Islet of Langerhans (tissue), 1 donor: ENCODE results near the gene CENPX.

ENCODE experiments used
- FAIRE-seq: peaks from one replicate; lab custom pipeline; 2011; peaks lifted over from hg19 to GRCh38; lab: Jason Lieb, UNC

CENPX gene

GRCh38 chr17:82022310-82022980, at the start of gene CENPX:
CENPX (minus strand) TSS chr17:82022878; CDS start chr17:82022861, 17 bp downstream.
- no peak for FAIRE-seq

GRCh38 chr17:82070611-82071010, 47.9 kb upstream of the CENPX start:
- no peak for FAIRE-seq

GRCh38 chr17:82065638-82066303, 43.1 kb upstream of the CENPX start, which contains the start of gene DUS1L:
DUS1L (minus strand) TSS chr17:82065804; CDS start chr17:82065059, 745 bp downstream.
- FAIRE-seq, result no peak

- FAIRE-seq, result no peak
Measured at GRCh38 chr17:82065193-82065637, 42.5 kb upstream of the CENPX start.

GRCh38 chr17:82064433-82065192, 41.9 kb upstream of the CENPX start:
- no peak for FAIRE-seq

- FAIRE-seq, result no peak
Measured at GRCh38 chr17:82063424-82064415, 41.0 kb upstream of the CENPX start.

GRCh38 chr17:82062984-82063368, 40.3 kb upstream of the CENPX start:
- no peak for FAIRE-seq

- FAIRE-seq, result no peak
Measured at GRCh38 chr17:82062076-82062983, 39.7 kb upstream of the CENPX start.

GRCh38 chr17:82061047-82061925, 38.6 kb upstream of the CENPX start:
- no peak for FAIRE-seq

- FAIRE-seq, result no peak
Measured at GRCh38 chr17:82060614-82061013, 37.9 kb upstream of the CENPX start.

- FAIRE-seq, result no peak
Measured at GRCh38 chr17:82060001-82060380, 37.3 kb upstream of the CENPX start.

- no peak for FAIRE-seq
Measured at GRCh38 chr17:82059272-82060000, 36.8 kb upstream of the CENPX start.

- no peak for FAIRE-seq
Measured at GRCh38 chr17:82058855-82059249, 36.2 kb upstream of the CENPX start.

- FAIRE-seq, result no peak
Measured at GRCh38 chr17:82058230-82058854, 35.7 kb upstream of the CENPX start.

- FAIRE-seq, result no peak
Measured at GRCh38 chr17:82056729-82057621, 34.3 kb upstream of the CENPX start.

- no peak for FAIRE-seq
Measured at GRCh38 chr17:82055965-82056728, 33.5 kb upstream of the CENPX start.
